ENCODE results near the gene TMEM40.

GRCh38 chr3:12752102-12752501 lies 7.0 kb downstream of the TMEM40 start:
- no peak for TF ChIP-seq POLR2A (IDR thresholded peaks at IDR 0.05)
- no peak for TF ChIP-seq CTCF (IDR thresholded peaks at IDR 0.05)
- no peak for TF ChIP-seq EP300 (IDR thresholded peaks at IDR 0.05)
